ENCODE measurements around the gene TRAF6. TPM values are rescaled to one million over a fixed set of nuclear protein-coding genes. Genes with fewer than 3 reads are reported as not detected.

TRAF6 gene
- total RNA-seq, 6 experiments from 2014 or later: 7.9 to 9.5 (median 8.3) TPM

GRCh38 chr11:36456156-36456555, 53.9 kb downstream of the TRAF6 start:
- Mint-ChIP-seq H3K36me3 (ENCODE audit: low read depth) (peaks cover 26% of the 10 kb centered on the region), H3K27ac (peak overlapping the region; percentile 92), H3K4me3 (peak overlapping the region; percentile 75), H3K4me1 (ENCODE audit: low read depth) (peaks cover 55% of the 10 kb centered on the region), H3K9me3 (no peaks in the 10 kb centered on the region), H3K27me3 (ENCODE audit: insufficient read depth) (peaks cover 1% of the 10 kb centered on the region; the same call in 1 of the 2 replicates)
- TF ChIP-seq, protein P1, sequence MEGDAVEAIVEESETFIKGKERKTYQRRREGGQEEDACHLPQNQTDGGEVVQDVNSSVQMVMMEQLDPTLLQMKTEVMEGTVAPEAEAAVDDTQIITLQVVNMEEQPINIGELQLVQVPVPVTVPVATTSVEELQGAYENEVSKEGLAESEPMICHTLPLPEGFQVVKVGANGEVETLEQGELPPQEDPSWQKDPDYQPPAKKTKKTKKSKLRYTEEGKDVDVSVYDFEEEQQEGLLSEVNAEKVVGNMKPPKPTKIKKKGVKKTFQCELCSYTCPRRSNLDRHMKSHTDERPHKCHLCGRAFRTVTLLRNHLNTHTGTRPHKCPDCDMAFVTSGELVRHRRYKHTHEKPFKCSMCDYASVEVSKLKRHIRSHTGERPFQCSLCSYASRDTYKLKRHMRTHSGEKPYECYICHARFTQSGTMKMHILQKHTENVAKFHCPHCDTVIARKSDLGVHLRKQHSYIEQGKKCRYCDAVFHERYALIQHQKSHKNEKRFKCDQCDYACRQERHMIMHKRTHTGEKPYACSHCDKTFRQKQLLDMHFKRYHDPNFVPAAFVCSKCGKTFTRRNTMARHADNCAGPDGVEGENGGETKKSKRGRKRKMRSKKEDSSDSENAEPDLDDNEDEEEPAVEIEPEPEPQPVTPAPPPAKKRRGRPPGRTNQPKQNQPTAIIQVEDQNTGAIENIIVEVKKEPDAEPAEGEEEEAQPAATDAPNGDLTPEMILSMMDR (IDR thresholded peaks at IDR 0.05): no peak
- no peak for DNase-seq

- TF ChIP-seq, protein P1 (IDR thresholded peaks at IDR 0.05): 0 out of 2 replicates have a peak, but pooled peaks have one; percentile 18
- Mint-ChIP-seq H3K9me3 (no peaks in the 10 kb centered on the region), H3K27ac (peak overlapping the region; percentile 92), H3K36me3 (ENCODE audit: low read depth) (peaks cover 28% of the 10 kb centered on the region), H3K4me1 (ENCODE audit: low read depth) (peaks cover 55% of the 10 kb centered on the region), H3K27me3 (ENCODE audit: insufficient read depth) (peaks cover 1% of the 10 kb centered on the region; the same call in 1 of the 2 replicates), H3K4me3 (peak overlapping the region; percentile 75)
- peak; percentile 96 for DNase-seq
These were observed 54.4 kb downstream of the TRAF6 start for GRCh38 chr11:36455658-36456111.

DNA sequence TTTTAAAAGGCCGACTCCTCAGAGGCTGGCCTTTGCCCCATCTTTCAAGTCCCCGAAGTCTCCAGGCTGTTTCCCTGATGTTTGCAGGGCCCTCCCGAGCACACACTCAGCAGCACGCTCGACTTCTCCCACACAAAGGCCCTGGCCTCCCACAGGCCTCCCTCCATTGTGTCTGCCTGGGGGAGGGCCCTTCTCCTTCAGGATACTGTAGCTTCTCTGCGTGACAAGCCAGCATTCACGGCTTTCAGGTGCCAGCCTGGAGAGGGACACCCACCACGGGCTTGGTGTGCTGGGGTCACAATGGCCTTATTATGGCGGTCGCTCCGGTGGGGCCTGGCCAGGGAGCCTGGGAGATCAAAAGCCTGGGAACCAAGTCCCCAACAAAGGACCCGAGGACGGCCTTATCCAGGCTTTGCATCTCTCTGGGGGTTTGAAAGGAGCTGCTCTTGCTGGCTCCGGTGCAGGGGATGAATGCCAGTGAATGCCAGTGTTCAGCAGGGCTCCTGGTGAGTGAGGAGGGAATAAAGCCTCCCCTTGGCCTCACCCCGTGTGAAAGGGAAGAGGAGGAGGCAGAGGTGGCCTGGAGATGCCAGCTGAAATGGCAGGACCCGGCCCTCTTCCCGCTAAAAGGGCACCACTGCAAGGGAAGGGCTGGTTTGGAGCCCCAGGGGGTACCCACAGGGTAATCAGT, 55.0 kb downstream of the TRAF6 start:
- H3K9me3 Mint-ChIP-seq: no peaks in the 10 kb centered on the region
- H3K27ac Mint-ChIP-seq: peak overlapping the region; percentile 92
- H3K4me3 Mint-ChIP-seq: peak overlapping the region; percentile 75
- H3K4me1 Mint-ChIP-seq (ENCODE audit: low read depth): peaks cover 57% of the 10 kb centered on the region
- no peak for DNase-seq
- H3K36me3 Mint-ChIP-seq (ENCODE audit: low read depth): peaks cover 33% of the 10 kb centered on the region
- TF ChIP-seq, protein P1 (IDR thresholded peaks at IDR 0.05): no peak
- peaks cover 1% of the 10 kb centered on the region; the same call in 1 of the 2 replicates for H3K27me3 Mint-ChIP-seq (ENCODE audit: insufficient read depth)

GRCh38 chr11:36454551-36454940, 55.5 kb downstream of the TRAF6 start:
- Mint-ChIP-seq H3K36me3 (ENCODE audit: low read depth) (peaks cover 38% of the 10 kb centered on the region), H3K9me3 (no peaks in the 10 kb centered on the region), H3K4me3 (no peak overlapping the region), H3K27ac (peak overlapping the region; percentile 92), H3K4me1 (ENCODE audit: low read depth) (peaks cover 62% of the 10 kb centered on the region), H3K27me3 (ENCODE audit: insufficient read depth) (peaks cover 1% of the 10 kb centered on the region; the same call in 1 of the 2 replicates)
- TF ChIP-seq, protein P1 (IDR thresholded peaks at IDR 0.05): no peak
- no peak for DNase-seq

- no peak for DNase-seq
- Mint-ChIP-seq H3K4me3 (peak overlapping the region; percentile 8; the same call in 1 of the 2 replicates), H3K4me1 (ENCODE audit: low read depth) (peaks cover 71% of the 10 kb centered on the region), H3K9me3 (no peaks in the 10 kb centered on the region), H3K27me3 (ENCODE audit: insufficient read depth) (peaks cover 1% of the 10 kb centered on the region; the same call in 1 of the 2 replicates), H3K36me3 (ENCODE audit: low read depth) (peaks cover 45% of the 10 kb centered on the region), H3K27ac (peak overlapping the region; percentile 66)
- TF ChIP-seq, protein P1 (IDR thresholded peaks at IDR 0.05): no peak
These were observed 56.4 kb downstream of the TRAF6 start for GRCh38 chr11:36453678-36454077.

All from HFFc6 (cell line).